Liver (tissue), 9 donors: ENCODE measurements around the gene MISP. TPM values are rescaled to one million over a fixed set of nuclear protein-coding genes. Genes with fewer than 3 reads are reported as not detected.

Source experiments
- DNase-seq: peaks from one replicate; pipeline ENCODE4 v3.0.0-alpha.2; 2017; ENCODE audit warnings: low spot score
- H3K27ac ChIP-seq, 2 donors: one replicate each; pipeline ENCODE4 v1.7.0; 2013; ENCODE audit warnings: inconsistent platforms in 2 of 2, low read length in 2 of 2, control low read depth in 1 of 2, low read depth in 1 of 2, mild to moderate bottlenecking in 1 of 2
- H3K27me3 ChIP-seq, 4 donors: one replicate each; pipeline versions ENCODE4 v1.6.1 to v1.7.0; 2013; ENCODE audit warnings: low read length in 3 of 4, inconsistent platforms in 1 of 4, mild to moderate bottlenecking in 1 of 4, moderate library complexity in 1 of 4; ENCODE audit not compliant: control insufficient read depth in 4 of 4, insufficient read depth in 4 of 4
- H3K36me3 ChIP-seq, 4 donors: one replicate each; pipeline versions ENCODE4 v1.6.1 to v1.7.0; 2013; ENCODE audit warnings: low read length in 3 of 4, mild to moderate bottlenecking in 3 of 4, low read depth in 1 of 4, moderate library complexity in 1 of 4; ENCODE audit not compliant: control insufficient read depth in 4 of 4, insufficient read depth in 3 of 4
- H3K4me1 ChIP-seq, 4 donors: one replicate each; pipeline versions ENCODE4 v1.6.1 to v1.7.0; 2013; ENCODE audit warnings: low read length in 3 of 4, mild to moderate bottlenecking in 3 of 4, moderate library complexity in 1 of 4; ENCODE audit not compliant: control insufficient read depth in 4 of 4, insufficient read depth in 4 of 4
- H3K4me3 ChIP-seq, 3 donors: one replicate each; pipeline versions ENCODE4 v1.6.1 to v1.7.0; 2013; ENCODE audit warnings: low read length in 3 of 3, control low read depth in 1 of 3, low read depth in 1 of 3, mild to moderate bottlenecking in 1 of 3
- H3K9ac ChIP-seq, 2 donors: one replicate each; pipeline ENCODE4 v1.7.0; 2013; ENCODE audit warnings: low read length in 2 of 2, mild to moderate bottlenecking in 2 of 2, moderate library complexity in 2 of 2, control low read depth in 1 of 2, low read depth in 1 of 2
- H3K9me3 ChIP-seq, 4 donors: one replicate each; pipeline versions ENCODE4 v1.6.1 to v1.7.0; 2013; ENCODE audit warnings: low read length in 3 of 4; ENCODE audit not compliant: control insufficient read depth in 4 of 4
- EGR1 ChIP-seq, 2 donors: IDR thresholded peaks; 2 replicates each; pipeline ENCODE4 v1.6.1; 2016 to 2018; ENCODE audit warnings: antibody characterized with exemption in 2 of 2, low read depth in 2 of 2
- FOXA1 ChIP-seq: IDR thresholded peaks from 2 replicates; pipeline ENCODE4 v1.6.1; 2016; ENCODE audit warnings: antibody characterized with exemption
- FOXA2 ChIP-seq: IDR thresholded peaks from 2 replicates; pipeline ENCODE4 v1.6.1; 2016; ENCODE audit warnings: antibody characterized with exemption
- GABPA ChIP-seq, 2 donors: IDR thresholded peaks in 1 of 2; conservative IDR thresholded peaks in 1 of 2; 2 replicates each; pipeline ENCODE4 v1.6.1; 2016; ENCODE audit warnings: antibody characterized with exemption in 2 of 2, mild to moderate bottlenecking in 1 of 2, moderate library complexity in 1 of 2
- HNF4A ChIP-seq, 2 donors: conservative IDR thresholded peaks; 2 replicates each; pipeline ENCODE4 v1.6.1; 2016; ENCODE audit warnings: antibody characterized with exemption in 2 of 2, mild to moderate bottlenecking in 2 of 2
- HNF4G ChIP-seq: IDR thresholded peaks from 2 replicates; pipeline ENCODE4 v1.6.1; 2016; ENCODE audit warnings: antibody characterized with exemption
- JUND ChIP-seq, 2 donors: IDR thresholded peaks; 2 replicates each; pipeline ENCODE4 v1.6.1; 2016; ENCODE audit warnings: antibody characterized with exemption in 2 of 2
- NR2F2 ChIP-seq: IDR thresholded peaks from 2 replicates; pipeline ENCODE4 v1.6.1; 2016; ENCODE audit warnings: antibody characterized with exemption
- RAD21 ChIP-seq, 2 donors: IDR thresholded peaks; 2 replicates each; pipeline ENCODE4 v1.6.1; 2016; ENCODE audit warnings: antibody characterized with exemption in 2 of 2, mild to moderate bottlenecking in 2 of 2
- RXRA ChIP-seq, 2 donors: IDR thresholded peaks; 2 replicates each; pipeline ENCODE4 v1.6.1; 2017 to 2018; ENCODE audit warnings: antibody characterized with exemption in 2 of 2, mild to moderate bottlenecking in 1 of 2
- SP1 ChIP-seq: IDR thresholded peaks from 2 replicates; pipeline ENCODE4 v1.6.1; 2018; ENCODE audit warnings: antibody characterized with exemption, mild to moderate bottlenecking
- TAF1 ChIP-seq: conservative IDR thresholded peaks from 2 replicates; pipeline ENCODE4 v1.6.1; 2016; ENCODE audit warnings: antibody characterized with exemption, mild to moderate bottlenecking
- YY1 ChIP-seq: IDR thresholded peaks from 2 replicates; pipeline ENCODE4 v1.6.1; 2016; ENCODE audit warnings: antibody characterized with exemption, mild to moderate bottlenecking
- WGBS: extraction: QIAGEN DNeasy Blood & Tissue Kit; methylation state at CpG from one replicate; pipeline ENCODE4 v1.1.7; 2013; 5-methylcytosine and 5-hydroxymethylcytosine counted together
- polyA plus RNA-seq, 2 donors: library from polyadenylated mRNA; stranded (reverse) in 1 of 2; unstranded in 1 of 2; fragments of 200-250 nt in 1 of 2; fragments of >200 nt in 1 of 2; fragmentation: Nextera tagmentation in 1 of 2; extraction: Ambion mirVana in 1 of 2; gene quantifications; one replicate each; pipeline versions ENCODE4 v1.2.1 to v1.2.3, GENCODE V29; 2013 to 2015
- total RNA-seq, 2 donors: library from RNA; depleted of rRNA; stranded (reverse); fragments of >200 nt; gene quantifications; one replicate each; pipeline ENCODE4 v1.2.3, GENCODE V29; 2014
- TF ChIP-seq, protein P1 (sequence below): IDR thresholded peaks from 2 replicates; pipeline ENCODE4 v1.6.1; 2016; ENCODE audit warnings: antibody characterized with exemption
- TF ChIP-seq, protein P2 (sequence below): IDR thresholded peaks from 2 replicates; pipeline ENCODE4 v1.6.1; 2016; ENCODE audit warnings: antibody characterized with exemption
- TF ChIP-seq, protein P3 (sequence below): fragments of 150-350 bp; IDR thresholded peaks from 2 replicates; pipeline ENCODE4 v1.5.1; 2017; ENCODE audit warnings: improper control_type of control experiment, low read depth, low read length; ENCODE audit not compliant: missing input control
- TF ChIP-seq, protein P4 (sequence below): IDR thresholded peaks from 2 replicates; pipeline ENCODE4 v1.6.1; 2016; ENCODE audit warnings: antibody characterized with exemption
- donor health status: healthy.
- donor health status: healthy.
- donor health status: healthy.
- donor health status: healthy.
- donor health status: healthy.

Gene MISP
- total and polyA plus RNA-seq, 4 donors: 0.05 to 0.08 TPM; not detected in 2

DNA sequence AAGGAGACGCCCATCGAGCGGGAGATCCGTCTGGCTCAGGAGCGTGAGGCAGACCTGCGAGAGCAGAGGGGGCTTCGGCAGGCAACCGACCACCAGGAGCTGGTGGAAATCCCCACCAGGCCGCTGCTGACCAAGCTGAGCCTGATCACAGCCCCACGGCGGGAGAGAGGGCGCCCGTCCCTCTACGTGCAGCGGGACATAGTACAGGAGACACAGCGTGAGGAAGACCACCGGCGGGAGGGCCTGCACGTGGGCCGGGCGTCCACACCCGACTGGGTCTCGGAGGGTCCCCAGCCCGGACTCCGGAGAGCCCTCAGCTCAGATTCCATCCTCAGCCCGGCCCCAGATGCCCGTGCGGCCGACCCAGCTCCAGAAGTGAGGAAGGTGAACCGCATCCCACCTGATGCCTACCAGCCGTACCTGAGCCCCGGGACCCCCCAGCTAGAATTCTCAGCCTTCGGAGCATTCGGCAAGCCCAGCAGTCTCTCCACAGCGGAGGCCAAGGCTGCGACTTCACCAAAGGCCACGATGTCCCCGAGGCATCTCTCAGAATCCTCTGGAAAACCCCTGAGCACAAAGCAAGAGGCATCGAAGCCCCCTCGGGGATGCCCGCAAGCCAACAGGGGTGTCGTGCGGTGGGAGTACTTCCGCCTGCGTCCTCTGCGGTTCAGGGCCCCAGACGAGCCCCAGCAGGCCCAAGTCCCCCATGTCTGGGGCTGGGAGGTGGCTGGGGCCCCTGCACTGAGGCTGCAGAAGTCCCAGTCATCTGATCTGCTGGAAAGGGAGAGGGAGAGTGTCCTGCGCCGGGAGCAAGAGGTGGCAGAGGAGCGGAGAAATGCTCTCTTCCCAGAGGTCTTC lies 7.1 kb downstream of the MISP start:
- no peak overlapping the region for H3K4me3 ChIP-seq
- no peaks in the 10 kb centered on the region for H3K4me1 ChIP-seq
- H3K27me3 ChIP-seq: no peaks in the 10 kb centered on the region
- H3K9ac ChIP-seq: no peak overlapping the region
- no peak for DNase-seq
- no peaks in the 10 kb centered on the region for H3K36me3 ChIP-seq
- H3K9me3 ChIP-seq: peaks cover 0 to 5% (median 1%) of the 10 kb centered on the region in 4 donors
- no peak overlapping the region for H3K27ac ChIP-seq
- TF ChIP-seq, protein P1, sequence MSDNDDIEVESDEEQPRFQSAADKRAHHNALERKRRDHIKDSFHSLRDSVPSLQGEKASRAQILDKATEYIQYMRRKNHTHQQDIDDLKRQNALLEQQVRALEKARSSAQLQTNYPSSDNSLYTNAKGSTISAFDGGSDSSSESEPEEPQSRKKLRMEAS: no peak
- TF ChIP-seq RAD21 (IDR thresholded peaks at IDR 0.05) (no peak), GABPA (IDR thresholded peaks at IDR 0.05 in 1 of 2, conservative IDR thresholded peaks at IDR 0.05 in 1 of 2) (no peak), SP1 (no peak), YY1 (no peak), RXRA (IDR thresholded peaks at IDR 0.05) (no peak), FOXA2 (no peak), FOXA1 (no peak)
- TF ChIP-seq, protein P2, sequence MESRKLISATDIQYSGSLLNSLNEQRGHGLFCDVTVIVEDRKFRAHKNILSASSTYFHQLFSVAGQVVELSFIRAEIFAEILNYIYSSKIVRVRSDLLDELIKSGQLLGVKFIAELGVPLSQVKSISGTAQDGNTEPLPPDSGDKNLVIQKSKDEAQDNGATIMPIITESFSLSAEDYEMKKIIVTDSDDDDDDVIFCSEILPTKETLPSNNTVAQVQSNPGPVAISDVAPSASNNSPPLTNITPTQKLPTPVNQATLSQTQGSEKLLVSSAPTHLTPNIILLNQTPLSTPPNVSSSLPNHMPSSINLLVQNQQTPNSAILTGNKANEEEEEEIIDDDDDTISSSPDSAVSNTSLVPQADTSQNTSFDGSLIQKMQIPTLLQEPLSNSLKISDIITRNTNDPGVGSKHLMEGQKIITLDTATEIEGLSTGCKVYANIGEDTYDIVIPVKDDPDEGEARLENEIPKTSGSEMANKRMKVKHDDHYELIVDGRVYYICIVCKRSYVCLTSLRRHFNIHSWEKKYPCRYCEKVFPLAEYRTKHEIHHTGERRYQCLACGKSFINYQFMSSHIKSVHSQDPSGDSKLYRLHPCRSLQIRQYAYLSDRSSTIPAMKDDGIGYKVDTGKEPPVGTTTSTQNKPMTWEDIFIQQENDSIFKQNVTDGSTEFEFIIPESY: no peak
- TF ChIP-seq, protein P3, sequence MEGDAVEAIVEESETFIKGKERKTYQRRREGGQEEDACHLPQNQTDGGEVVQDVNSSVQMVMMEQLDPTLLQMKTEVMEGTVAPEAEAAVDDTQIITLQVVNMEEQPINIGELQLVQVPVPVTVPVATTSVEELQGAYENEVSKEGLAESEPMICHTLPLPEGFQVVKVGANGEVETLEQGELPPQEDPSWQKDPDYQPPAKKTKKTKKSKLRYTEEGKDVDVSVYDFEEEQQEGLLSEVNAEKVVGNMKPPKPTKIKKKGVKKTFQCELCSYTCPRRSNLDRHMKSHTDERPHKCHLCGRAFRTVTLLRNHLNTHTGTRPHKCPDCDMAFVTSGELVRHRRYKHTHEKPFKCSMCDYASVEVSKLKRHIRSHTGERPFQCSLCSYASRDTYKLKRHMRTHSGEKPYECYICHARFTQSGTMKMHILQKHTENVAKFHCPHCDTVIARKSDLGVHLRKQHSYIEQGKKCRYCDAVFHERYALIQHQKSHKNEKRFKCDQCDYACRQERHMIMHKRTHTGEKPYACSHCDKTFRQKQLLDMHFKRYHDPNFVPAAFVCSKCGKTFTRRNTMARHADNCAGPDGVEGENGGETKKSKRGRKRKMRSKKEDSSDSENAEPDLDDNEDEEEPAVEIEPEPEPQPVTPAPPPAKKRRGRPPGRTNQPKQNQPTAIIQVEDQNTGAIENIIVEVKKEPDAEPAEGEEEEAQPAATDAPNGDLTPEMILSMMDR: no peak
- 95% methylated on average over 50 of the region's 50 CpGs for WGBS

DNA sequence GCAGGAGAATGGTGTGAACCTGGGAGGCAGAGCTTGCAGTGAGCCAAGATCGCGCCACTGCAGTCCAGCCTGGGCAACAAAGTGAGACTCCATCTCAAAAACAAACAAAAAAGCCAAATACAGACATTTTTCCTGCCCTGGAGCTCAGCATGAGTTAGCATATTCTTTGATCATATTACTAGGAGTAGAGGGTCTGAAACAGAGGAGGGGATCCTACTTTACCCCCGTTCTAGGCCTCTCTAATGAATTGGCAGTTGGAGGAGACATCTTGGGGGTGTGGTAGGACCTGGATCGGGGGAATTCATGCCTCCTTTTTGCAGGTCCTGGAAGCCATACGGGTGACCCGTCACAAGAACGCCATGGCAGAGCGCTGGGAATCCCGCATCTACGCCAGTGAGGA lies 12.3 kb downstream of the MISP start:
- Histone ChIP-seq H3K4me1 (no peaks in the 10 kb centered on the region), H3K36me3 (no peaks in the 10 kb centered on the region), H3K27me3 (no peaks in the 10 kb centered on the region), H3K4me3 (no peak overlapping the region), H3K9ac (no peak overlapping the region), H3K9me3 (peaks cover 0 to 4% (median 1%) of the 10 kb centered on the region in 4 donors), H3K27ac (no peak overlapping the region)
- DNase-seq: no peak
- WGBS: 96% methylated on average over 10 of the region's 10 CpGs
- no peak for TF ChIP-seq SP1
- TF ChIP-seq YY1: no peak
- TF ChIP-seq NR2F2: no peak
- no peak for TF ChIP-seq JUND (IDR thresholded peaks at IDR 0.05)
- no peak for TF ChIP-seq FOXA2
- no peak for TF ChIP-seq RXRA (IDR thresholded peaks at IDR 0.05)
- TF ChIP-seq HNF4G: no peak
- TF ChIP-seq, protein P4, sequence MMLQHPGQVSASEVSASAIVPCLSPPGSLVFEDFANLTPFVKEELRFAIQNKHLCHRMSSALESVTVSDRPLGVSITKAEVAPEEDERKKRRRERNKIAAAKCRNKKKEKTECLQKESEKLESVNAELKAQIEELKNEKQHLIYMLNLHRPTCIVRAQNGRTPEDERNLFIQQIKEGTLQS: no peak
- TF ChIP-seq HNF4A (conservative IDR thresholded peaks at IDR 0.05): no peak
- TF ChIP-seq, protein P1: no peak
- TF ChIP-seq, protein P2: no peak
- TF ChIP-seq TAF1: no peak
- no peak for TF ChIP-seq GABPA (IDR thresholded peaks at IDR 0.05 in 1 of 2, conservative IDR thresholded peaks at IDR 0.05 in 1 of 2)
- no peak for TF ChIP-seq RAD21 (IDR thresholded peaks at IDR 0.05)
- TF ChIP-seq EGR1 (IDR thresholded peaks at IDR 0.05; ENCODE audit: low read depth in 2 of 2): no peak
- TF ChIP-seq FOXA1: no peak
- TF ChIP-seq, protein P3: no peak
